GM10248 (cell line): ENCODE data around the gene GRK6.

ENCODE experiments used
- CTCF ChIA-PET: fragments of 300-600 bp; sonication (Branson Sonifier 250); formaldehyde crosslinking; extraction: SDS; loops from one replicate; lab custom pipeline; 2021; ENCODE audit warnings: antibody characterized with exemption; lab: Yijun Ruan, JAX
- POLR2A ChIA-PET: fragments of 350-650 bp; sonication (Branson Sonifier 250); formaldehyde crosslinking; extraction: SDS; loops from one replicate; lab custom pipeline; 2020; ENCODE audit warnings: antibody characterized with exemption; lab: Yijun Ruan, JAX
- DNase-seq: peaks from one replicate; pipeline ENCODE4 v3.0.0; 2012; ENCODE audit errors: extremely low spot score
- TF ChIP-seq, protein P1 (sequence below): IDR thresholded peaks from 2 replicates; pipeline ENCODE4 v1.5.1; 2012; ENCODE audit warnings: mild to moderate bottlenecking, low read depth; ENCODE audit errors: extremely low read depth, missing control alignments, control extremely low read depth

GRK6 gene

DNA sequence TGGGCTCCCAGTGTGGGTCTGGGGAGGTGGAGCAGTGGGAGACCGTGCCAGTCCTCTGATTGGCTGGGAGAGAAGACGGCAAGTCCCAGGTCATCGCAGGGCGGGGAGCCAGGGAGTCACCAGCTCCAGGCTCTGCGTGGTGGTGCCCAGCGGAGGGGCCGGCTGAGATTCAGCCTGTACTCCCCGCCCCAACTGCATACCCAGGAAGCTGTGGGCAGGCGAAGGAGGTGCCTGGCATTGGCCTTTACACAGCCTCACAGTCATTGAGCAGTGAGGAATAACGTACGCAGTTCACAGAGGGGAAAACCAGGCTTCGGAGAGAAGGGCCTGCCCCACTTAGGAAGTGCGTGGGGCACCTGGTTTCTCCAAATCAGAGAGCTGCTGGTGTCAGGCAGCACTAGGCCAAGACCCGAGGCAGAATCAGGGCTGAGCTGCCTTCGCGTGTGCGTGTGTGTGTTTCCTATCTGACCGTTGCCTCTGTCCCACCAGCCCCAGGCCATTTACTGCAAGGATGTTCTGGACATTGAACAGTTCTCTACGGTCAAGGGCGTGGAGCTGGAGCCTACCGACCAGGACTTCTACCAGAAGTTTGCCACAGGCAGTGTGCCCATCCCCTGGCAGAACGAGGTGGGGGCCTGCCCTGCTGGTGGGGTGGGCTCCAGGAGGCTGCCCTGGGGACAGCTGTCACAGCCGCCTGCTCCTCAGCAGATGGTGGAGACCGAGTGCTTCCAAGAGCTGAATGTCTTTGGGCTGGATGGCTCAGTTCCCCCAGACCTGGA is 13.9 kb downstream of the GRK6 start:
- TF ChIP-seq, protein P1, sequence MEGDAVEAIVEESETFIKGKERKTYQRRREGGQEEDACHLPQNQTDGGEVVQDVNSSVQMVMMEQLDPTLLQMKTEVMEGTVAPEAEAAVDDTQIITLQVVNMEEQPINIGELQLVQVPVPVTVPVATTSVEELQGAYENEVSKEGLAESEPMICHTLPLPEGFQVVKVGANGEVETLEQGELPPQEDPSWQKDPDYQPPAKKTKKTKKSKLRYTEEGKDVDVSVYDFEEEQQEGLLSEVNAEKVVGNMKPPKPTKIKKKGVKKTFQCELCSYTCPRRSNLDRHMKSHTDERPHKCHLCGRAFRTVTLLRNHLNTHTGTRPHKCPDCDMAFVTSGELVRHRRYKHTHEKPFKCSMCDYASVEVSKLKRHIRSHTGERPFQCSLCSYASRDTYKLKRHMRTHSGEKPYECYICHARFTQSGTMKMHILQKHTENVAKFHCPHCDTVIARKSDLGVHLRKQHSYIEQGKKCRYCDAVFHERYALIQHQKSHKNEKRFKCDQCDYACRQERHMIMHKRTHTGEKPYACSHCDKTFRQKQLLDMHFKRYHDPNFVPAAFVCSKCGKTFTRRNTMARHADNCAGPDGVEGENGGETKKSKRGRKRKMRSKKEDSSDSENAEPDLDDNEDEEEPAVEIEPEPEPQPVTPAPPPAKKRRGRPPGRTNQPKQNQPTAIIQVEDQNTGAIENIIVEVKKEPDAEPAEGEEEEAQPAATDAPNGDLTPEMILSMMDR = no peak
- ChIA-PET CTCF (interaction anchor here (1.0 to 21.0 kb wide), 7 partner anchors 8 to 131 kb away, joined by 3 to 549 read pairs (median 5); partner anchors contain the start of genes F12 and PFN3), POLR2A (interaction anchor here (0.6 to 1.5 kb wide), 5 partner anchors 7 to 764 kb away, joined by 3 to 6 read pairs (median 4); partner anchors contain the start of genes GRK6 and HNRNPAB)
- DNase-seq = no peak

DNA sequence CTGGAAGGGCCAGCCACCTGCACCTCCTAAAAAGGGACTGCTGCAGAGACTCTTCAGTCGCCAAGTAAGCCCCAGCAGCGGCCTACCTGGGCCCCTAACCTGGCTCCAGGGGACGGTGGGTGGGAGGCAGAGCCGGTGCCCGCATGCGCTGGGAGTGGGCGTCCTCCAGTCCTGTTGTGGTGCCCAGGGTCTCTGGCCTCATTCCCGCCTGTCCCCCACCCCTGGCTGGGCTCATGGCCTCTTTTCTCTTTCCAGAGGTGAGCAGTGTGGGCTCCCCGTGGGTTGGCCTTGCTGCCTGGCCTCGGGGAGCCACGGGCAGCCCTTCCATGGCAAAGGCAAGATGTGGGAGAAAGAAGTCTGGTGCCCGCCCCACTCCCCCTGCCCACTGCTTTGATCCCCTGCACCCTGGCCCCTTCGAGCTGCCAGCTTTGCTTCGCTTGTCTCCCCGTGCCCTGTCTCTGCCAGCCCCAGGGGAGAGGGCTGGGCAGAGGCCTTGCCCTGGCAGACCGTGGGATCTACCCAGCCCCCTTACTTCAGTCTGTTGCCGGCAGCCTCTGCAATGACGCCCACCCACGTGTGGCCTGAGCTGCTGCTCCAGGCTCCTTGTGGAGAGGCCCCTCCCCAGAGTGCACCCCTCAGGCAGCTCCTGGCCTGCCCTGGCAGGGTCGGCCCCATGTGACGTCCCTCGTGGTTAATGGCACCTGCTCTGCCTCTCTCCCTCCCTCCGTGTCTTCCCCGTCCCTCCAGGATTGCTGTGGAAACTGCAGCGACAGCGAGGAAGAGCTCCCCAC is 14.7 kb downstream of the GRK6 start:
- ChIA-PET CTCF (interaction anchor here (0.9 to 21.0 kb wide), 8 partner anchors 8 to 131 kb away, joined by 3 to 549 read pairs (median 4); partner anchors contain the start of genes F12 and PFN3), POLR2A (interaction anchor here (0.8 to 1.5 kb wide), 5 partner anchors 9 to 763 kb away, joined by 3 to 6 read pairs (median 3); partner anchors contain the start of genes GRK6 and HNRNPAB)
- DNase-seq = no peak
- TF ChIP-seq, protein P1 = no peak

DNA sequence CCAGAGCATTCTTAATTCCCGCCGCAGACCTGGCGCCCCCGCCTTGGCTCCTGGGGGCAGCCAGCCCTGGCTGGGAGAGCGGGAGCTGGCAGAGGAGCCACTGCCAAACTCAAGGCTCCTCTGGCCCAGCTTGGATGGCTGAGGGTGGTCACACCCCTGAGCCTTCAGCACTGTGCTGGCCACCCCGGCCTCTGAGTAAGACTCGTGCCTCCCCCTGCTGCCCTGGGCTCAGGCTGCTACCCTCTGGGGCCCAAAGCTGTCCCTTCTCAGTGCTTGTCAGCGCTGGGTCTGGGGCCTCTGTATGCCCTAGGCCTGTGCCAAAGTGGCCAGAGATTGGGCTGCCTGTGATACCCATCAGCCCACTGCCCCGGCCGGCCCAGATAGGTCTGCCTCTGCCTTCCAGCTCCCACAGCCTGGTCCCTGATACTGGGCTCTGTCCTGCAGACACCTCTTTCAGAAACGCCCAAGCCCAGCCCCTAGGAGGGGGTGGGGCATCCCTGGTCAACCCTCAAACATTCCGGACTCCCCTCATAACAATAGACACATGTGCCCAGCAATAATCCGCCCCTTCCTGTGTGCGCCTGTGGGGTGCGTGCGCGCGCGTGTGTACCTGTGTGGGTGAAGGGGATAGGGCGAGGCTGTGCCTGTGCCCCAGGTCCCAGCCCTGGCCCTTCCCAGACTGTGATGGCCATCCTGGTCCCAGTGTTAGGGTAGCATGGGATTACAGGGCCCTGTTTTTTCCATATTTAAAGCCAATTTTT is 15.8 kb downstream of the GRK6 start:
- no peak for DNase-seq
- ChIA-PET POLR2A (interaction anchor here (0.5 to 2.9 kb wide), 4 partner anchors 10 to 48 kb away, joined by 3 to 8 read pairs (median 4); no protein-coding TSS in a partner anchor), CTCF (interaction anchor here (0.9 to 21.0 kb wide), 6 partner anchors 13 to 52 kb away, joined by 3 to 549 read pairs (median 91); partner anchors contain the start of genes F12 and PFN3)
- TF ChIP-seq, protein P1 = no peak

DNA sequence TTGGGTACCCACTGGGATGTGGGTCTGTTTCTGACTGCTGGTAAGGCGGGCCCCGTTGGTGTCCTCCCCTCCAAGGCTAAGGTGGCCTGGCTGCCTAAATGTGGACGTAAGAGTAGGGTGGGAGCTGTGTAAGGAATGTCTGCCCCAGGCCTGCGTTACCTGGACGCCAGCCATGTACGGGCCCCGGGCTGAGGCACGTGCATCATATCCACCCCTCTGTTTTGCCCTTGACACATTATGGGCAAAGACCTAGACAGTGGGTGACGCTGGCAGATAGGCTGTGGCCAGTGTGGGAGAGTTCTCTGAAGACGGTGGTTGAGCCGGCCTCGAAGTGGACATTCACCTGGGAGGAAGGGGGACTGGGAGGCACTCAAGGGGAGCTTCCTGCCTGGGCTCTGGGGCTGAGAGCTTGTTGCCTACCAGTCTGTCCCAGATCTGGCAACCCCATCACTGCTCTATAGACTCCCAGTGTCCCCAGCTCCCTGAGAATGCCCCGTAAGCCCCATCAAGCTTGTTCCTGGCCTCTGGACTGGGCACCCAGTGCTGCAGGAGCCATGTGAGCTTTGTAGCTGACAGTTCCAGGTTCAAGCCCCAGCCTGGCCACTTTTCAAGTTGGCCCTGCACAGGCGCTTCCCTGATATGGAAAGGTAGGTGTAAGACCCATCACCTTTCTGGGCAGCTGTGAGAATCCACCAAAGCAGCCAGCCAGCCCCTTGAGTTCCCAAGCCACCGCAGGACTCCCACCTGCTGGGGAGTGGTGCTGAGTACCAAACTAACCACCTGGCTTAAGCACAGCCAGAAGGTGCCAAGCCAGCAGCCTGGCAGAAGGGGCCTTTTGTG is 16.9 kb downstream of the GRK6 start:
- ChIA-PET POLR2A (interaction anchor here (1.1 to 2.9 kb wide), 4 partner anchors 12 to 20 kb away, joined by 4 to 11 read pairs (median 6); partner anchors contain the start of gene GRK6), CTCF (interaction anchor here (1.1 to 21.0 kb wide), 7 partner anchors 10 to 74 kb away, joined by 3 to 549 read pairs (median 33); partner anchors contain the start of genes F12 and PFN3)
- TF ChIP-seq, protein P1 = no peak
- DNase-seq = no peak
